Epithelial cell of esophagus (primary cell): ENCODE data around the gene GSG1.

Source experiments
- DNase-seq: peaks from one replicate; pipeline ENCODE4 v3.0.0; 2010; ENCODE audit warnings: low read depth
- H3K4me3 ChIP-seq: 2 replicates; pipeline ENCODE4 v1.5.1; 2011; ENCODE audit warnings: mild to moderate bottlenecking, low read length, control low read depth
- TF ChIP-seq, protein P1 (sequence below): IDR thresholded peaks from 2 replicates; pipeline ENCODE4 v1.5.1; 2011; ENCODE audit warnings: low read depth, mild to moderate bottlenecking, low read length, control low read depth, inconsistent platforms; ENCODE audit not compliant: insufficient read depth; ENCODE audit errors: missing control alignments

The GSG1 gene

DNA sequence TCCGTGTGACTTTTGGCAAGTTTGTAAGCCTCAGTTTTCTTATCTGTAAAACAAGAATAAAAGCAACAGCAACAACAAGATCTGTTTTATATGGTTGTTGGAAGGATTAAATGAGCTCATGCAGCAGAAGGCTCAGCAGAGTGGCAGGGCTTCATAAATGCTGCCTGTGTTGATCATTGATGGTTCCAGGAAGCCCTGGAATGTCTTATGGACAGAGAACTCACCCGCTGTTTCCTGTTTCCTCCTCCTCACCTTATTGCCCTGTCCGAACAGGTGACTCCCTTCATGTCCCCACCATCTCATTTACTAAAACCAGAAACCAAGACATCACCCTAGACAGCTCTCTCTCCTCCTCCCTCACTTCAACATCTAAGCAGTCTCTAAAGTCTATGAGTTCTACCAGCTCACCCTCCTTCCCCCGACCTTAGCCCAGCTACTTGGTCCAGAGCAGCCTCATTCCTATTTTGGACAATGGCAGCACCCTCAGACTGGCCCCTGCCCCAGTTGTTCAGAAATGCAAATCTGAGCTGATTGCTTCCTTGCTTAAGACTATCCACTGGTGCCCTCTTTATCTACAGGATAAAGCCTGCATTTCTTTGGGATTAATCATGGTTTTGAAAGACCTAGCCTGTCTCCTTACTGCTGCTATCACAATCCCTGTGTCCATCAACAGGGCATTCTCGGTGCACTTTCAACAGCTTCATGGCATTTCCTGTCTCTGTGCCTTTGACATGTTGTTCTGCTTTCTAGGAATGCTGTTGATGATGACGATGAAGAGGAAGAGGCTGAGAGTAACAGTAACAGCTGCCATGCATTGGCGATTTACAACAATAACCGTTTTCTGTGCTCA is 21.4 kb upstream of the GSG1 start:
- no peak overlapping the region for H3K4me3 ChIP-seq
- peak; percentile 78 for DNase-seq
- TF ChIP-seq, protein P1, sequence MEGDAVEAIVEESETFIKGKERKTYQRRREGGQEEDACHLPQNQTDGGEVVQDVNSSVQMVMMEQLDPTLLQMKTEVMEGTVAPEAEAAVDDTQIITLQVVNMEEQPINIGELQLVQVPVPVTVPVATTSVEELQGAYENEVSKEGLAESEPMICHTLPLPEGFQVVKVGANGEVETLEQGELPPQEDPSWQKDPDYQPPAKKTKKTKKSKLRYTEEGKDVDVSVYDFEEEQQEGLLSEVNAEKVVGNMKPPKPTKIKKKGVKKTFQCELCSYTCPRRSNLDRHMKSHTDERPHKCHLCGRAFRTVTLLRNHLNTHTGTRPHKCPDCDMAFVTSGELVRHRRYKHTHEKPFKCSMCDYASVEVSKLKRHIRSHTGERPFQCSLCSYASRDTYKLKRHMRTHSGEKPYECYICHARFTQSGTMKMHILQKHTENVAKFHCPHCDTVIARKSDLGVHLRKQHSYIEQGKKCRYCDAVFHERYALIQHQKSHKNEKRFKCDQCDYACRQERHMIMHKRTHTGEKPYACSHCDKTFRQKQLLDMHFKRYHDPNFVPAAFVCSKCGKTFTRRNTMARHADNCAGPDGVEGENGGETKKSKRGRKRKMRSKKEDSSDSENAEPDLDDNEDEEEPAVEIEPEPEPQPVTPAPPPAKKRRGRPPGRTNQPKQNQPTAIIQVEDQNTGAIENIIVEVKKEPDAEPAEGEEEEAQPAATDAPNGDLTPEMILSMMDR = no peak

DNA sequence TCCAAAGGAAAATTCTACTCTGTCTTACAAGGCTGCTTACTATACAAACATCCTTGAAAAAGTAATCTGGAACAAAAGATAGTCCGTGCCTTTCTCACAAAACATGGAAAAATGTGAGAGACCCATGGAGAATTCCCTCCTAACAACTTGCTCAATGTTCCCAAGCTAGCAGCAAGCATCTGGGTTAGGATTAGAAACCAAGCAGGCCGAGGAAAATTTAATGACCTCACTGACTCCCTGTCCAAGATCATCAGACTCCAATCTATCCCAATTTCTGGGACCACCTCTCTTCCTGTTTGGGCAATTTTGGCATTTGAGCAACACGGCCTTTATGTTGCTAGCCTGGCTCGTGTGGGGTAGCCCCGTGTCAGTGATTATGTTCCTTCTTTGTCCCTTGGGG is 18.1 kb upstream of the GSG1 start:
- DNase-seq = no peak
- H3K4me3 ChIP-seq = no peak overlapping the region
- TF ChIP-seq, protein P1 = no peak

DNA sequence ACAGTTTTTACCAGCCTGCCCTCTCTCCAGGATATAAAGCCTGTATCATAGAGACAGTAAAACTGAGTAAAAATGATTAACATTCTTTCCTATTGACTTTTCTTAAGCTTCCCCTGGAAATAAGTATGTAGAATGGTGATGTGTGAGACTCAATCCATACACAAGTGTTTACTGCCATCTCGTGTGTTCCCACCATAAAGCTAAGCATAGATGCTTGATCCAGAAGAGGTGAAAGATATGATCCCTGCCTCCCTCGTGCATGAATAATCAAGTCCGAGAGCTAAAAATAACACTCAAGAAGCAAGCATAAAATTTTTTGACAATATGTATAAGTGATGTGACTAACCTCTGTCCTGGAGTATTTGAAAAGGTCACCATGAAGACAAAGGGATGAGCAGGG is 16.9 kb upstream of the GSG1 start:
- H3K4me3 ChIP-seq = no peak overlapping the region
- DNase-seq = no peak
- TF ChIP-seq, protein P1 = no peak

DNA sequence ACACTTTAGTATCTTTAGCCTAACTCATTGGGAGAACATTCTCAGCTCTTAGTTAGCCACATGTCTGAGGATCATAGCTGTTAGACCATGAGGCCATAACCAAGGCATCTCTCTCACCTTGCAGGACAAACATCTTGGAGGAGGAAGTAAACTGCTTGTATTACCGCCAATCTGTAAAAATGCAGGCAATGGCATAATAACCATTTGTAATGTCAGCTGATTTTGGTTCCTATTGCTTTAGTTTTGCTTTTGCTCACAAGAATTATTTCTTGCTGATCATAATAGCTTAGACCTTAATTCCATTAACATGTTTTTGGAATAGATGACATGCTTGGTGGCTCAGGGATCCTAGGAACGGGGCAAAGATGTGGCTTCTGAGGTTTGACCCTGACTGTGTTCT is 16.4 kb upstream of the GSG1 start:
- DNase-seq = no peak

DNA sequence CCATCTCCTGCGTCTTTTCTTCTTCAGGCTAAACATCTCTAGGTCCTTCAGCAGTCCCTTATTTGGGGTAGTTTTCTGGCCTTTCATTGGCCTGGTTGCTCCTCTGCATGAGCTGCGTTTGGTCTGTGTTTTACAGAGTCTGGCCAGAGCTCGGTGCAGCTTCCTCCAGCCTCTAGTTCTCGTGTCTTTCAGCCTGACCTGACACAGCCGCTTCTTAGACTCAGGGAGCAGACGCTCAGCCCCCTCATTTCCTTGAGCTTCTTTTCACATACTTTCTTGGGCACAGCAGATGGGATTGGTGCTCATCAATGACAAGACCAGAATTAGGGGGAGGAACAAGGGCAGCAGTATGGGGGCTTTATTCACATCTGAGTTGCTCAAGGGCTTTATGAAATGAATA is 13.6 kb upstream of the GSG1 start:
- TF ChIP-seq, protein P1 = no peak
- no peak overlapping the region for H3K4me3 ChIP-seq
- no peak for DNase-seq

More for the DNA sequence above, 16.4 kb upstream of the GSG1 start:
- H3K4me3 ChIP-seq = no peak overlapping the region
- TF ChIP-seq, protein P1 = no peak

DNA sequence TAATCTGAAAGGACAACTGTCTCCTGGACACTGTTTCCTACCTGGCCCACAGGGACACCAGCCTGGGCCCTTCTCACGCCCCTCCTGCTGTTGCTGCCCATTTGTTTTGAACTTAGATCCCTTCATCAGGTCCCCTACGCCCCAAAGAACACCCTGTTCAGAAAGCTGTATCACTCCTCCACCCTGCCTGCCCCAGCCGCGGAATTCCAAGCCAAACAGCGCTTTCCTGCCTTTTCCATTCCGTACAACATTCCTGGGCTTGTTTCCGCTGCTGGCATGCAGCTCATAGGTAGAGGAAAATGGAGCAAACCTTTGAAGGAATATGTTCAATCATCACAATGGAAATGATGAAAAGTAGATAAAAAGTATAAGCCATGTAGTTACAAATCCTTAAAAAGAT is 12.8 kb upstream of the GSG1 start:
- DNase-seq = no peak
- TF ChIP-seq, protein P1 = no peak
- no peak overlapping the region for H3K4me3 ChIP-seq
